Psoas muscle (tissue), 8 donors: ENCODE data around the gene IQCE. TPM values are rescaled to one million over a fixed set of nuclear protein-coding genes. Genes with fewer than 3 reads are reported as not detected.

Source experiments
- ATAC-seq, 4 donors: fragments of 200-7000 bp; cut with Tn5 transposase; one replicate each; pipeline ENCODE4 v1.9.1; 2020; ENCODE audit warnings: moderate library complexity in 3 of 4, mild to moderate bottlenecking in 2 of 4
- DNase-seq, 2 donors: peaks; one replicate each; pipeline ENCODE4 v3.0.0-alpha.2; 2020
- H3K27ac ChIP-seq: fragments of 200-600 bp; one replicate; pipeline ENCODE4 v1.8.0; 2022
- H3K27me3 ChIP-seq, 3 donors: fragments of 200-600 bp in 1 of 3; one replicate each; pipeline versions ENCODE4 v1.6.1 to v1.8.0; 2013 to 2022; ENCODE audit warnings: low read length in 2 of 3, mild to moderate bottlenecking in 2 of 3, moderate library complexity in 1 of 3; ENCODE audit not compliant: insufficient read depth in 3 of 3
- H3K36me3 ChIP-seq, 2 donors: fragments of 200-600 bp in 1 of 2; one replicate each; pipeline versions ENCODE4 v1.6.1 to v1.8.0; 2013 to 2022; ENCODE audit warnings: low read depth in 1 of 2, mild to moderate bottlenecking in 1 of 2, moderate library complexity in 1 of 2; ENCODE audit not compliant: insufficient read depth in 1 of 2
- H3K4me1 ChIP-seq: fragments of 200-600 bp; one replicate; pipeline ENCODE4 v1.8.0; 2022
- H3K4me3 ChIP-seq: fragments of 200-600 bp; one replicate; pipeline ENCODE4 v1.8.0; 2022; ENCODE audit warnings: mild to moderate bottlenecking
- H3K9me3 ChIP-seq: fragments of 200-600 bp; one replicate; pipeline ENCODE4 v1.8.0; 2022
- CTCF ChIP-seq: fragments of 200-600 bp; IDR thresholded peaks from one replicate; pipeline ENCODE4 v1.8.0; 2022; ENCODE audit warnings: antibody characterized with exemption
- WGBS, 3 donors: extraction: QIAGEN DNeasy Blood & Tissue Kit; methylation state at CpG; one replicate each; pipeline versions ENCODE4 v1.1.6 to v1.1.7; 2013; 5-methylcytosine and 5-hydroxymethylcytosine counted together
- intact Hi-C, 2 donors: fragments of 100-400 bp; cut with DNase I; formaldehyde crosslinking; loops; one replicate each; pipeline versions ENCODE4 v1.11.0 to v1.14.2; 2022
- polyA plus RNA-seq, 3 donors: library from polyadenylated mRNA; stranded (reverse); fragments of 200-250 nt; gene quantifications; one replicate each; pipeline ENCODE4 v1.2.3, GENCODE V29; 2013
- total RNA-seq, 4 donors: library from RNA; stranded (reverse); fragmentation: NEBNext Ultra II Directional in 2 of 4; extraction: Animal tissue kit (Norgen Biotek cat#: 25700) in 2 of 4; gene quantifications; one replicate each; pipeline versions ENCODE4 v1.2.1 to v1.2.4, GENCODE V29; 2021 to 2023
- donor health status: healthy with polysubstance abuse.
- donor health status: DM: no; HTN: no; CAD: no; lungs with moderate emphysema.
- donor health status: Bipolar disorder and iron deficiency.
- donor health status: healthy.
- donor health status: DM: yes; HTN: yes; CAD: no.
- donor health status: DM: no; HTN: no; CAD: no.
- donor health status: DM: no; HTN: no; CAD: no.
- donor health status: DM: yes; HTN: yes; CAD: no.

The IQCE gene
- total and polyA plus RNA-seq, 7 donors, result 2.4 to 9.6 (median 6.6) TPM

DNA sequence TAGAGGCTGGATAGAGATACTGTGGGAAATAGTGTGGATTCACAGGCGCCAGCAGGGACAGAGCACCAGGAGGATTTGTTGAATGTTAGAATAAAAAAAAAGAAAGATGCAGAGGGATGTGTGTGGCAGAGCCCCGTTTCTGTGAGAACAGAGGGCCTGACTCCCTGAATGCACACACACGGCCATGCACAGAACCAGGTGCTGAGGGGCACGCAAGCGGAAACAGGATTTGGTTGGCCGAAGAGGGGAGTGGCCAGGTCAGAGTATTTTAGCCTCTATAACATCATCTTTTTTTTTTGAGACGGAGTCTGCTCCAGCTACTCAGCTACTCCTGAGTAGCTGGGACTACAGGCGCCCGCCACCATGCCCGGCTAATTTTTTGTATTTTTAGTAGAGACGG is 21.9 kb downstream of the IQCE start:
- intact Hi-C loops, result no loop called here
- Histone ChIP-seq H3K4me3 (no peak overlapping the region), H3K36me3 (peaks cover 0 to 25% of the 10 kb centered on the region in 2 donors), H3K27me3 (no peaks in the 10 kb centered on the region), H3K9me3 (no peaks in the 10 kb centered on the region), H3K4me1 (no peaks in the 10 kb centered on the region), H3K27ac (no peak overlapping the region)
- no peak for TF ChIP-seq CTCF
- ATAC-seq (no peak), DNase-seq (no peak)
- WGBS, 3 donors, result 93 to 96% (median 93%) methylated on average over 11 of the region's 11 CpGs

DNA sequence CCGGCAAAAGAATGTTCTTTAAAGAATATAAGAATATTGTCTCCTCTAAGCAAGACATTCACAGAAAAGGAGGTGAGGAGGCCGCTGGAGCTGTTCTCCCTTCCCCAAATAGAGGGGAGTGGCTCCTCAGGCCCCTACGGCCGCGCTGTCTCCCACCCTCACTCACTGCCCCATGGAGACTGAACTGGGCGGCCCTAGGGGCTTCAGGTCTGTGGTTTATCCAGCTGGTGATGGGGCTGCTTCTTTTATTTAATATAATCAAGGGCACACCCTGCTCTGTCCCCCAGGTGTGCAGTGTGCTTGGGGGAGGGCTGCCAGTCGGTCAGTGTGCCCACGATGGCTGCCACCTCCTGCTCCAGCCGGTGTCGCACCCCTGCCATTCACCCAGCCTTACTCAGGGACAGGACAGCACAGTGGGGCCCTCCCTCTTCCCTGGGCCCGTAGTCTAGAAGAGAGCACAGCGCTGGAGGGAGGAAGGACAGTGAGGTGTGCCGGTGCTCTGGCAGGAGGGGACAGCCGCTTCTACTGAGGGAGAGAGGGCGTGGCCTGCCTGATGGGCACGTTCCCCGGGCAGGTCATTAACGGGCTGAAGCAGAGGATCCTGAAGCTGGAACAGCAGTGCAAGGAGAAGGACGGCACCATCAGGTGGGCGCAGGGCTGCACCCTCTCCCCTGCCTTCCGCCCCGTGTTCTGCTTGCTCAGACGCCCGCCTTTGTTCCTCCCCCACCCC is 23.4 kb downstream of the IQCE start:
- Histone ChIP-seq H3K36me3 (peaks cover 0 to 35% of the 10 kb centered on the region in 2 donors), H3K4me3 (no peak overlapping the region), H3K4me1 (no peaks in the 10 kb centered on the region), H3K9me3 (no peaks in the 10 kb centered on the region), H3K27ac (no peak overlapping the region), H3K27me3 (no peaks in the 10 kb centered on the region)
- TF ChIP-seq CTCF, result no peak
- ATAC-seq, result no peak
- intact Hi-C loops, result no loop called here
- 86 to 90% (median 90%) methylated on average over 22 to 24 of the region's 24 CpGs for WGBS, 3 donors
- no peak for DNase-seq

GRCh38 chr7:2583798-2584580 is 25.2 kb downstream of the IQCE start:
- ATAC-seq, result no peak
- Histone ChIP-seq H3K4me3 (no peak overlapping the region), H3K36me3 (peaks cover 0 to 27% of the 10 kb centered on the region in 2 donors), H3K27me3 (no peaks in the 10 kb centered on the region), H3K4me1 (no peaks in the 10 kb centered on the region), H3K9me3 (no peaks in the 10 kb centered on the region), H3K27ac (no peak overlapping the region)
- TF ChIP-seq CTCF, result no peak
- no peak for DNase-seq
- WGBS, 3 donors, result 88 to 90% (median 90%) methylated on average over 22 to 47 of the region's 54 CpGs
- intact Hi-C loops, result no loop called here

DNA sequence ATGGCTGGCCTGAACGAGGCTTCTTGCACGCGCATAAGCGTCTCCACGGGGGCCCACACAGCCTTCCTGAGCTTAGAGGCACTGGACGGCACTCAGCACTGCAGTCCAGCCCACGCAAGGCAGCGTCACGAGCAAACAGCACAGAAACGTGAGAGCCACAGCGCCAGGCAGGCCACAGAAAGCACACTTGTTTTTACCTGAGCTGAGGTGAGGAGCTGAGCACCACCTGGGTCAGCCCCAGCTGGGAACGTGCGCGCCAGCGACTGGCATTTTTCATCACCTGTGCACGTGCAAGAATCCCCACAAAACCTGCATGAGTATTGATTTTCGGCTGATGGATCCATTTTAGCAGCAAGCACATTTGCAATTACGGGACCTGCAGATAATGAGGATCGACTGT is 26.7 kb downstream of the IQCE start:
- Histone ChIP-seq H3K27ac (no peak overlapping the region), H3K36me3 (peaks cover 0 to 36% of the 10 kb centered on the region in 2 donors), H3K27me3 (no peaks in the 10 kb centered on the region), H3K4me3 (no peak overlapping the region), H3K9me3 (no peaks in the 10 kb centered on the region), H3K4me1 (no peaks in the 10 kb centered on the region)
- no peak for TF ChIP-seq CTCF
- ATAC-seq (no peak), DNase-seq (no peak)
- 86 to 88% (median 87%) methylated on average over 19 of the region's 19 CpGs for WGBS, 3 donors
- intact Hi-C loops, result no loop called here
